ENCODE results near the gene KRT72. TPM values are rescaled to one million over a fixed set of nuclear protein-coding genes. Genes with fewer than 3 reads are reported as not detected.

The KRT72 gene
- total RNA-seq = not detected in 2 replicates

DNA sequence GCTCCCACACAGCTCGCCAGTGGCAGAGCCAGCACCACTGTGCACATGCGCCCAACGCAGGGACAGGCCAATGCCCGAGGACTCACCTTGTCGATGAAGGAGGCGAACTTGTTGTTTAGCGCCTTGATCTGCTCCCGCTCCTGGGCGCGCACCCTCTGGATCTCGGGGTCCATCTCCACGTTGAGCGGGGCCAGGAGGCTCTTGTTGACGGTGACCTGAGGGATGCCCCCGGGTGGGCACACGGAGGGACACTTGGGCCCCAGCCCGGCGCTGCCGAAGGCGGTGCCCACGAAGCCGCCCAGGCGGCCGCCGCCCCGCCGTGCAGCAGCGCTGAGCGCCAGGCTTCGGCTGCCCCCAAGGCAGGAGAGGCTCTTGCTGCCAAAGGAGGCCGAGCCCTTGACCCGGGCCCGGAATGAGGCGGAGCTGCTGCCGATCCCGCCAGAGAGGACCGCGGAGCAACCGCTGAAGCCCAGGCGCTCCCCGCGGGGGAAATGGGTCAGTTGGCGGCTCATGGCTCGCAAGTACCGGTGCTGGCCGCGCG lies at the start of gene KRT72:
TSS of gene KRT72 (minus strand) at position 523 of the 541 bp plus-strand sequence. CDS start at position 512, 11 bp downstream.

GRCh38 chr12:52618216-52618615 lies 17.0 kb upstream of the KRT72 start, which contains the start of gene KRT73:
Gene KRT73 (minus strand): TSS chr12:52618559. CDS start chr12:52618524, 35 bp downstream.

GRCh38 chr12:52573743-52574142 lies 27.5 kb downstream of the KRT72 start, which contains the start of gene KRT74:
Gene KRT74 (minus strand): TSS chr12:52573843. CDS start chr12:52573777, 66 bp downstream.

DNA sequence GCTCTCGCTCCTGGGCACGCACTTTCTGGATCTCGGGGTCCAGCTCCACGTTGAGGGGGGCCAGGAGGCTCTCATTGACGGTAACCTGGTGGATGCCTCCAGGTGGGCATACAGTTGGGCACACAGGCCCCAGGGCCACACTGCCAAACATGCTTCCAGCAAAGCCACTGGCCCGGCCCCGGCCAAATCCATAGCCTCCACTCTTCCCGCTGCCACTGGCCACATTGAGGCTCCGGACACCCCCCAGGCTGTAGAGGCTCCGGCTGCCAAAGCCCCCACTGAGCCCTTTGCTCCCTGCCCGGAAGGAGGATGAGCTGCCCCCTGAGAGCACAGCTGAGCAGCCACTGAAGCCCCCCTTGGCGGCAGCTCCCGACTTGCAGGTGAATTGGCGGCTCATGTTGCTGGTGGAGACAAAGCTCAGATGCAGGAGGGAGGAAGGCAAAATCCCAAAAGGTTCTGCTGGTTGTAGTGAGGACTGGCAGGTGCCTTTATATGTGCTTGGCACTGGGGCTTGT lies 48.5 kb downstream of the KRT72 start, which contains the start of gene KRT71:
TSS of gene KRT71 (minus strand) at position 465 of the 515 bp plus-strand sequence. CDS start at position 397, 68 bp downstream.

Other genes starting within 250 kb of the KRT72 start
- under 0.01 TPM in 1 of 2 replicates, not detected in the other for gene KRT85, start 234.0 kb downstream of the KRT72 start, total RNA-seq
- gene KRT84, start 215.8 kb downstream of the KRT72 start, total RNA-seq = not detected in 2 replicates
- gene KRT82, start 195.1 kb downstream of the KRT72 start, total RNA-seq = not detected in 2 replicates
- 0.91 and 1.4 TPM in 2 replicates for gene KRT75, start 167.1 kb downstream of the KRT72 start, total RNA-seq
- not detected in 2 replicates for gene KRT6B, start 149.3 kb downstream of the KRT72 start, total RNA-seq
- gene KRT6C, start 127.7 kb downstream of the KRT72 start, total RNA-seq = not detected in 2 replicates
- gene KRT6A, start 108.2 kb downstream of the KRT72 start, total RNA-seq = not detected in 2 replicates
- not detected in 2 replicates for gene KRT5, start 81.1 kb downstream of the KRT72 start, total RNA-seq
- gene KRT71, start 48.3 kb downstream of the KRT72 start, total RNA-seq = not detected in 2 replicates
- gene KRT74, start 27.6 kb downstream of the KRT72 start, total RNA-seq = not detected in 2 replicates
- not detected in 2 replicates for gene KRT73, start 17.1 kb upstream of the KRT72 start, total RNA-seq
- gene KRT2, start 50.7 kb upstream of the KRT72 start, total RNA-seq = not detected in 2 replicates
- gene KRT1, start 78.9 kb upstream of the KRT72 start, total RNA-seq = not detected in 2 replicates
- not detected in 2 replicates for gene KRT77, start 102.1 kb upstream of the KRT72 start, total RNA-seq
- not detected in 2 replicates for gene KRT76, start 175.9 kb upstream of the KRT72 start, total RNA-seq
- not detected in 2 replicates for gene KRT3, start 194.7 kb upstream of the KRT72 start, total RNA-seq
- 0.39 and 0.43 TPM in 2 replicates for gene KRT4, start 212.7 kb upstream of the KRT72 start, total RNA-seq
- not detected in 2 replicates for gene KRT79, start 232.8 kb upstream of the KRT72 start, total RNA-seq
- not detected in 2 replicates for gene KRT78, start 247.5 kb upstream of the KRT72 start, total RNA-seq